Measurements from ENCODE around the gene EYA3. TPM values are rescaled to one million over a fixed set of nuclear protein-coding genes. Genes with fewer than 3 reads are reported as not detected.
A peak's percentile ranks its signal among the peaks of the same experiment; 100 is the strongest.
"Not testable (repeated sequence)": the region's sequence is repeated elsewhere in the genome, so short reads cannot be mapped to it uniquely, and the experiment has no call there.

Gene EYA3
- total RNA-seq, 1 experiment from 2014 or later = 5.2 TPM

DNA sequence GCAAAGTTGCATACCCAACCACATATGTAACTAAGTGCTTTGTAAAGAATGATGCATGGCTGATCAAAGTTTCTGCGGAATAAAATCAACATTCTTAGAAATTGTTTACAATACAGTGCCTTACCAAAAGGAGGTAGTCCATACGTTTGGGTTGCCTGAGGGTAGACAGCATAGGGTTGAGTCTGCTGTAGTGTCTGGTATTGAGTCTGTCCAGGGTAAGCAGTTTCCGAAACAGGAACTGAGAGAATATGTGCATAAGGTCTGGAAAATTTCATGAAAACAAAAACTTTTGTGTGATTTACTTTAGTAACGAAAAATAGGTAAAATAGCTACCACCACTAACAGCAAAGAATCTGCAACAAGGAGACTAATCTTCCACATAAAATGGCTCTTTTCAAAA, 53.0 kb downstream of the EYA3 start:
- no peak for DNase-seq (ENCODE audit: extremely low read depth, low read depth)

DNA sequence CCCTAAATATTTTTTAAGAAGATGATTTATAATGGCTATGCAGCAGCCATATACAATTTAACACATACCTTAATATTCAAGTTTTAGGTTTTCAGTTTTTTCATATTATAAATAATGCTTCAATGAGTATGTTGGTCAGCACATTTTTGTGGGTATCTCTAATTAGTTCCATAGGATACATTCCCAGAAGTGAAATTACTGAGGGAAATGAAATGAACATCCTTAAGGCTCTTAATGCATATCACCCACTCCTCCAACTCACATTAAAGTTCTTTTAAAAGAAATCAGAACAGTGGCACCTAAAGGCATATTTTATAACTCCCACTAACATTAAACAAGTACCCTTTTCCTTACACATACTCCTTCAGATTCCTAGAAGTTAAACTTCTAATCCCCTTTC, 56.1 kb downstream of the EYA3 start:
- DNase-seq (ENCODE audit: extremely low read depth, low read depth) = no peak

DNA sequence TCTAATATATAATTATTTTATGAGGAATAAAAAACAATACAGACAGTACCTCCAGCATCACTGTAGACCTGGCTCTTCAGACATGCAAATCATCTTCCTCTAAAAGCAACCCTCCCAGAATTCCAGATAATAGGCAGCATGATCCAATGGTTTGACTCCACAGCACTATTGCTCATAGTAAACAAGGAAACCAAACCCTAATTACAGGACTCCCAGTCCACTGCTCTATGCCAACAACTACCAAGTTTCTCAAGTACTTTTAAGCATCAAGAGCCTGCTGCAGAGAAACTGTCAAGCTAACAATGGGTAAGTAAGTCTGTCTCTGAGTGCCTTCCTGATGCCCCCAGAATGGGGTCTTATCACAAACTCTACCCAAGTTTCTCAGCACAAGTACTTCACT, 57.2 kb downstream of the EYA3 start:
- no peak for DNase-seq (ENCODE audit: extremely low read depth, low read depth)

- DNase-seq (ENCODE audit: extremely low read depth, low read depth) = no peak
Observed at GRCh38 chr1:28028873-28029654, 59.3 kb downstream of the EYA3 start.

DNA sequence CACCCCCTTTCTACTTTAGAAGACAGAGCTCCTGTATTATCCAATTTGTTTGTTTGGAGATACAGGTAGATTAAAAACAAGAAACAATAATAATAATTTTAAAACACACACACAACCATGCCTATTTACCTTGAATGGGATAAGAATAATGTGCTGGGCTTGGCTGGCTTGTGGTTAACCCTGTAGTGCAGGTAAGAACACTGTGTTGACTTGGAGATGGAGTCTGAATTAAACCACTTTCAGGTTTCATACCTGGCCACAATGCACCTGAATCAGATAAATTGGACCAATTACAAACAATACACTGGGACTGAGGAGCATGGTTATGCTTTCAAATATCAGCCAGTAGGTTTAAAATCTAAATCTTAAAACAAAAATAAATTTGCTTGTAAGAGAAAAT, 60.8 kb downstream of the EYA3 start:
- DNase-seq (ENCODE audit: extremely low read depth, low read depth) = no peak

DNA sequence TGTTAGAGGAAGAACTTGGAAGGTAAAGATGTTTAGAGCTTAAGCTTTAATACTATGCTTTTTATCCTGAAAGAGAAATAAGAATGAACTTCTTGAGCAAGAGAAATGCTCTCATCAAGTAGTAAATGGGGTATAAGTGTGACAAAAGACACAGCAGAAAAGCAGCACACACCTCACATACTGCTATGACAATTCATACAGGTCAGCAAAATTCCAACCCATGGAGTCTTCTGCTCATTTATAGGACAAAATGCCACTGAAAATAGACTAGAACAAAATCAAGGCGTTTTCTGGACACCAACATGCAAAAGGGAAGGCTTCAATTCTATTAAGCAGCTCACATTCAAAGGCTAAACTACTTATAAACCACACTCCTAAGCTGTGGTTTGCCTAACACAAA, 61.2 kb downstream of the EYA3 start:
- DNase-seq (ENCODE audit: extremely low read depth, low read depth) = no peak

- DNase-seq (ENCODE audit: extremely low read depth, low read depth) = no peak
Observed at GRCh38 chr1:28026329-28026728, 62.1 kb downstream of the EYA3 start.

DNA sequence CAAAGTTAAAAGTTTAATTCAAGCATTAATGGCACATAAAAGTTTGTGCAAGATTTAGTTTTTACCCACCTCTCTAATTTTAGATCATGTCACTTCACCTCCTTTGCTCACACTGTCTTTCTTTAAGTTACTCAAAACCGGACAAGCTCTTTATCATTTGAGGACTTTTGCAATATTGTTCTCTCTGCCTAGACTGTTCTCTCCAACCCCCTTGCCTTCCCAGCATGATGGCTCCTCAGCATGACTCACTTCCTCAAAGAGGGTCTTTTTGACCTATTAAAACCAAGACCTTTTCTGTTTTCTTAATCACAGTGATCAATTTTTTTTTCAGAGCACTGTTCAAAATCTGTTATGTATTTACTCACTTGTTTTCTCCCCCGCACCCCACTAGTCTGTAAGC, 67.3 kb downstream of the EYA3 start:
- DNase-seq (ENCODE audit: extremely low read depth, low read depth) = no peak

DNA sequence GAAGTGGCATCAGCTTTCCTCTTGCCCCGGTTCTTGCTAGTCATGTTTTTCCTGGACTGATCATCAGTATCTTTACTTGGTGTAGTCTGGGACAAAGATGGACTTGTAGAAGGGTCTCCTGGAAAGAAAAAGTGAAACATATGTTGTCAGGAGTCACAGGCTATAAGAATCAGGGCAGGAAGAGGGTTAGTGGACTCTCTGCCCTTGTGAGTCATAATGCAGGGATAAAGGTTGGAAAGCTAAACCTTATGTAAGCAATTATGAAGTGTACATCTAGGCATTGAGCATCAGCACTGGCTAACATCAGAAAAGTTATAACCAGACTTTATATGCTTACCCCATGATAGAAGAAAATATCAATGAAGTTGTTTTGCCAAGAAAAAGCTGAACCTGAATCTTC, 77.4 kb downstream of the EYA3 start:
- no peak for DNase-seq (ENCODE audit: extremely low read depth, low read depth)

DNA sequence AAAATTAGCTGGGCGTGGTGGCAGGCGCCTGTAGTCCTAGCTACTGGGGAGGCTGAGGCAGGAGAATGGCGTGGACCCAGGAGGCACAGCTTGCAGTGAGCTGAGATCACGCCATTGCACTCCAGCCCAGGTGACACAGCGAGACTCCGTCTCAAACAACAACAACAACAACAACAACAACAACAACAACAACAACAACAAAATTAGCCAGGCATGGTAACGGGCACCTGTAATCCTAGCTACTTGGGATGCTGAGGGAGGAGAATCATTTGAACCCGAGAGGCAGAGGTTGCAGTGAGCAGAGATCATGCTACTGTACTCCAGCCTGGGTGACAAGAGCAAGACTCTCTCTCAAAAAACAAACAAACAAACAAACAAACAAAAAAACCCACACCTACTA, 85.3 kb downstream of the EYA3 start:
- not testable (repeated sequence) for DNase-seq (ENCODE audit: extremely low read depth, low read depth)

DNA sequence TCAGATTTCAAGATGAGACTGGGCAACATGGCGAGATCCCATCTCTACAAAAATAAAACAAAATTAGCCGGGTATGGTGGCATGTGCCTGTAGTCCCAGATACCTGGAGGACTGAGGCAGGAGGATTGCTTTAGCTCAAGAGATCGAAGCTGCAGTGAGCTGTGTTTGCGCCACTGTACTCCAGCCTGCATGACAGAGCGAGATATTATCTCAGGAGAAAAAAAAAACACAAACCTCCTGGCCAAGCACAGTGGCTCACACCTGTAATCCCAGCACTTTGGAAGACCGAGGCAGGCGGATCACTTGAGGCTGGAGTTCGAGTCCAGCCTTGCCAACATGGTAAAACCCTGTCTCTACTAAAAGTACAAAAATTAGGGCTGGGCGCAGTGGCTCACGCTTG, 85.8 kb downstream of the EYA3 start:
- no peak for DNase-seq (ENCODE audit: extremely low read depth, low read depth)

- DNase-seq (ENCODE audit: extremely low read depth, low read depth) = no peak
Observed at GRCh38 chr1:27999055-27999454, 89.4 kb downstream of the EYA3 start.

GRCh38 chr1:27994526-27994925, 93.9 kb downstream of the EYA3 start:
- DNase-seq (ENCODE audit: extremely low read depth, low read depth) = not testable (repeated sequence)

- no peak for DNase-seq (ENCODE audit: extremely low read depth, low read depth)
Observed at GRCh38 chr1:27994060-27994459, 94.3 kb downstream of the EYA3 start.

DNA sequence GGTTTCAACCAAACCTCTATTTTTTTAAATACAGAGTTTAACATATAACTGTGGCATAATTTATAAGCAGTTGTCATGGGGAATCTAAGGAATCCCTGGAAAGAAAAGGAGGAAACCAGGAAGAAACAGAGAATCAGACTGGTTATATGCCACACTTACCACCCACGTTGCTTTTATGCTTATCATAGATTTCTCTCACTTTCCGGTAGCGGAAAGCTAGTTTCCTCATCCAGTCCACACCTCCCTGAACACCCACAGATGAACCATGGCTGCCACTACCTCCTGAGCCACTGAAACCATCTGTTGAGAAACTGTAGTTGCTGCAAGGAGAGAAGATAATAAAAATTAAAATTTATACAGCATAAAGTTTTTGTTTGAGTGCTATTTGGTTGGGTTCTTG, 95.2 kb downstream of the EYA3 start:
- no peak for DNase-seq (ENCODE audit: extremely low read depth, low read depth)

- DNase-seq (ENCODE audit: extremely low read depth, low read depth) = no peak
Observed at GRCh38 chr1:27992276-27992675, 96.1 kb downstream of the EYA3 start.

DNA sequence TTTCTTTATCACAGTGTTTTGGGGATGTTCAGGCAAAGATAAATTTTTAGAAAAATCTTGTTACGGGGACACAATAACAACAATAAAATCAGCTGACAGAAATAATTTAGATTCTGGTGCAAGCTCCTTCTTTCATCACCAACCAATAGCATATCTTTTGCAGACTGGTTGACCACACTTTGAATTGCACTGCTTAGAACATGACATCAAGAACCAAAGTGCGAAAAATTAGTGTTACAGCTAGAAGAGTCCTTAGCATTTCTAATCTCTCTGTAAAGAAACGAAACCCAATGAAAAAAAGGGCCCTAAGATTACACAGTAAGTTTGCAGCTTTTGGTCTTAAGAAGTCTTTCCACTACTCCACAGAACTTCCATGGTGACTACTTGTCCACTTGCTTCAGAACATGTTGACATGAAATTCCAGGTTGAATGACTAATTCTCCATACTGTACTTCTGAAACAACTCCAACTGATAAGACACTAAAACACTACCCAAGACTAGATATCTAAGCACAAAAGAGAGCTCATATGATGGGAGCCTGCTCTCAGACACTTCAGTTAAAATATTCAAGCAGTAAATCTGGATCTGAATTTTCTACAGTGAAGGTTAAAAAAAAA, 97.4 kb downstream of the EYA3 start:
- DNase-seq (ENCODE audit: extremely low read depth, low read depth) = no peak

DNA sequence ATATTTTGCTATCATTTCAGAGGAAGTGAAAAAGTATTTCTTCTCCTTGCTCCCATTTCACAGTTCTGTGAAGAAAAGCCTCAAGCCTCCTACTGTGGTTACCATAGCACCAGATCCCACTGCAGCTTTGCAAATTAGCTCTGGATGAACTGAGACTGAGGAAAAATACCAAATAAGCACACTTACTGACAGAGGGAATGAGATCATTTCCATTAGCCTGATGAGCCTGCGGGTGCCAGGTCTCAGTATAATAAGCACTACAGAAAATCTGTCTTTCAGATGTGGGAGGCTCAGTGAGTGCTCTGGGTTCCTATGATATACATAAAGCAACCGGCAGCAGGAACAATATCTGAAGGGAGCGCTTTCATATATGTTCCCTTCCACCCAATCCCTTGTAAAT, 107.3 kb downstream of the EYA3 start:
- DNase-seq (ENCODE audit: extremely low read depth, low read depth) = no peak

DNA sequence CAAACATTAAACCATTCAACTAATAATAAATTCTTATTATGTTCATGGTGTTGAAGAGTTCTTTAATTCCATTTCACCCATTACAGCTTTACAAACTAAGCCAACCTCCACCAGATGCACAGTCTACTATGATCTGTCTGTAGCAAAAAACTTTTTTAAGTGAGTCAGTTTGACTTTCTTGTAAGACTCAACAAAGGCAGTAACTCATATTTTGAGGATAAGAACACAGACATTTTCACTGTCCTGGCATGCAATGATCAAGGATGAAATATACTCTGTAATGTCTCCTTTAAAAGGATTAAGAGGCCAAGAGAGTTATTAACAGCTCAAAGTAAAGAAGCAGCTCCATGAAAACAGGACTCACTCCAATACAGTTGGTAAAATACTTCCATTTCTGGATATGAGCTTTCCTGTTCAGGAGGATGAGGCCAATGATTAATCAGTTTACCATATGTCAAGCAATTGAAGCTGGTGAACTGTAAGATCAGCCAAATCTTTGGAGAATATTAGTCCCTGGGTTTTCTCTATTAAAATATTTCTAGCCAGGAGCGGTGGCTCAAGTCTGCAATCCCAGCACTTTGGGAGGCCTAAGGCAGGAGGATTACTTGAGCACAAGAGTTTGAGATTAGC, 108.1 kb downstream of the EYA3 start:
- no peak for DNase-seq (ENCODE audit: extremely low read depth, low read depth)

GRCh38 chr1:27979859-27980201, 108.6 kb downstream of the EYA3 start:
- DNase-seq (ENCODE audit: extremely low read depth, low read depth) = no peak

DNA sequence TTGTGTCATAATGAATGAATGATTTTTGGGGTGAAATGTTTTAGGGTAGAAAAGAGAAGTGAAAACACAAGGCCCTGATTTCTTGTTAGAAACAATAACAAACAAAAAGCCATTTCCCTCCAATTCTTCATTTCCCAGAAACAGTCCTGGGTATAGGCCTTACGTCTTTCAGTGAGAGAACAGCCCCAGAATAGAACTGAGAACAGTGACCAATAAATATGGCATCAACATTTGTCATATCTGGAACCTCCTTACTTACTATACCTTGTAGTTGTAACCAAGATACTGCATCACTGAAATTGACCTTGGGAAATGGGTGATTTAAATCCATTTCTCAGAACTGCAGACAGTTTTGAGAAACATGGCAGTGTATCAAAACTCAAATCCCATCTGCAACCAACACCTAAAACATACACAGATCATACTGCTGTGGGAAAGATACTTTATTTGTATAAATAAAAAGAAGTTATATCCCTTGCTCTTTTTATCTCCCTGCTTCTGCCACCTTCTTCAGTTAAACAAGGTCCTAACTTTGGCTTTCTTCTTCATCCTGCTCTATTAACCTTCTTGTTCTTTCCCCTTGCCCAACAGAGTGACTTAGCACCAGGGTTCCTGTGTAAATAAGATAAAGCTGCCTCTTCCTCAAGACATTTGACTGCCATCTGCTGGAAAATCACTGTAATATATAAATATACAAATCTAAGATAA, 109.1 kb downstream of the EYA3 start:
- DNase-seq (ENCODE audit: extremely low read depth, low read depth) = peak; percentile 54

- no peak for DNase-seq (ENCODE audit: extremely low read depth, low read depth)
Observed at GRCh38 chr1:27974417-27974781, 114.0 kb downstream of the EYA3 start.

Data from NCI-H460 (cell line).